GM06990 (cell line): Measurements from ENCODE around the gene GALNT13.
A peak's percentile ranks its signal among the peaks of the same experiment; 100 is the strongest.

Experiments
- DNase-seq: peaks from one replicate; pipeline ENCODE4 v3.0.0-alpha.2; 2011; ENCODE audit not compliant: insufficient read length; ENCODE audit errors: extremely low read depth
- H3K27me3 ChIP-seq: replicated peaks from 2 replicates; pipeline ENCODE4 v1.6.0; 2011; ENCODE audit warnings: low read length; ENCODE audit not compliant: control insufficient read depth, insufficient read depth
- H3K36me3 ChIP-seq: 2 replicates; pipeline ENCODE4 v1.5.1; 2011; ENCODE audit warnings: low read length; ENCODE audit not compliant: control insufficient read depth, insufficient read depth
- H3K4me3 ChIP-seq: replicated peaks from 2 replicates; pipeline ENCODE4 v1.5.1; 2011; ENCODE audit warnings: low read depth, mild to moderate bottlenecking, control low read depth, low read length
- CTCF ChIP-seq: IDR thresholded peaks from 2 replicates; pipeline ENCODE4 v1.5.1; 2011; ENCODE audit warnings: low read length, control low read depth, mild to moderate bottlenecking, inconsistent platforms; ENCODE audit not compliant: insufficient read depth, poor library complexity, severe bottlenecking

The GALNT13 gene

GRCh38 chr2:154400563-154401290, 529.0 kb downstream of the GALNT13 start:
- Histone ChIP-seq H3K27me3 (no peaks in the 10 kb centered on the region), H3K4me3 (no peak overlapping the region), H3K36me3 (no peaks in the 10 kb centered on the region)
- no peak for DNase-seq
- TF ChIP-seq CTCF = no peak

GRCh38 chr2:154402213-154402612, 530.5 kb downstream of the GALNT13 start:
- peak; percentile 40 for TF ChIP-seq CTCF
- H3K27me3 ChIP-seq = no peaks in the 10 kb centered on the region
- H3K36me3 ChIP-seq = no peaks in the 10 kb centered on the region
- no peak overlapping the region for H3K4me3 ChIP-seq
- DNase-seq = no peak

GRCh38 chr2:154403242-154403790, 531.6 kb downstream of the GALNT13 start:
- no peaks in the 10 kb centered on the region for H3K36me3 ChIP-seq
- TF ChIP-seq CTCF = no peak
- H3K4me3 ChIP-seq = no peak overlapping the region
- DNase-seq = no peak
- H3K27me3 ChIP-seq = no peaks in the 10 kb centered on the region

- no peak overlapping the region for H3K4me3 ChIP-seq
- no peak for DNase-seq
- no peaks in the 10 kb centered on the region for H3K36me3 ChIP-seq
- TF ChIP-seq CTCF = no peak
- H3K27me3 ChIP-seq = no peaks in the 10 kb centered on the region
These were observed 537.1 kb downstream of the GALNT13 start for GRCh38 chr2:154408786-154409185.

GRCh38 chr2:154422251-154422650, 550.5 kb downstream of the GALNT13 start:
- no peak overlapping the region for H3K4me3 ChIP-seq
- no peak for TF ChIP-seq CTCF
- DNase-seq = no peak
- no peaks in the 10 kb centered on the region for H3K36me3 ChIP-seq
- no peaks in the 10 kb centered on the region for H3K27me3 ChIP-seq
